ENCODE data around the gene LACC1.

The LACC1 gene

GRCh38 chr13:43879755-43880181 is at the start of gene LACC1:
Gene LACC1 (plus strand): TSS chr13:43879904. CDS start chr13:43880986, 1,082 bp downstream.
- Histone ChIP-seq H3K4me1 (peaks cover 22% of the 10 kb centered on the region), H3K9ac (peak within 1 kb of the TSS; percentile 97)

DNA sequence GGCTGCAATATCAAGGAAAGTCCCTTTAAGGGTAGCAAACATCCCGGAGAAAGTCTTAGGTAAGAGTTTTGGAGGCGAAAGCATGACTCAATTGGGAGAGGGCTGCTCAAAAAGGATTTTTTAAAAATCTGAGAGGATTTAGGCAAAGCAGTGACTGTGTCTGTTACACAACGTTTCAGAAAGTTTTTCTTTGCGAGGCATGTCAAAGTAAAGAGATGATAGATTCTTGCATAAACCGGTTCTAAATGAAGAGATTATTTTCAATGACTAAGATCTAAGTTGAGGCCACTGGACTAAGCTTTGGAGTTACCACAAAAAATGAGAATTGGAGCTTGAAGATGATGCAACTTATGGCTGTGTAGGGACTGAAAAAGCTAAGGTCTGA is 49.2 kb upstream of the LACC1 start:
- H3K4me2 ChIP-seq = no peak overlapping the region
- no peak overlapping the region for H3K9ac ChIP-seq
- H3K4me1 ChIP-seq = no peaks in the 10 kb centered on the region
- H3K4me3 ChIP-seq = no peak overlapping the region
- H4K20me1 ChIP-seq = no peaks in the 10 kb centered on the region
- H3K27ac ChIP-seq = no peak overlapping the region
- H3K27me3 ChIP-seq = no peaks in the 10 kb centered on the region
- no peaks in the 10 kb centered on the region for H3K9me3 ChIP-seq
- H3K36me3 ChIP-seq = no peaks in the 10 kb centered on the region
- no peak for TF ChIP-seq Cebpa-rat (IDR thresholded peaks at IDR 0.05)

More at GRCh38 chr13:43879755-43880181, at the start of gene LACC1:
- H3K27ac ChIP-seq = peak within 1 kb of the TSS; percentile 98
- no peak for TF ChIP-seq Cebpa-rat (IDR thresholded peaks at IDR 0.05)
- H3K9me3 ChIP-seq = no peaks in the 10 kb centered on the region
- no peaks in the 10 kb centered on the region for H3K27me3 ChIP-seq
- H3K4me2 ChIP-seq = peak within 1 kb of the TSS; percentile 98
- no peaks in the 10 kb centered on the region for H4K20me1 ChIP-seq
- H3K36me3 ChIP-seq = no peaks in the 10 kb centered on the region
- peak within 1 kb of the TSS; percentile 91 for H3K4me3 ChIP-seq

DNA sequence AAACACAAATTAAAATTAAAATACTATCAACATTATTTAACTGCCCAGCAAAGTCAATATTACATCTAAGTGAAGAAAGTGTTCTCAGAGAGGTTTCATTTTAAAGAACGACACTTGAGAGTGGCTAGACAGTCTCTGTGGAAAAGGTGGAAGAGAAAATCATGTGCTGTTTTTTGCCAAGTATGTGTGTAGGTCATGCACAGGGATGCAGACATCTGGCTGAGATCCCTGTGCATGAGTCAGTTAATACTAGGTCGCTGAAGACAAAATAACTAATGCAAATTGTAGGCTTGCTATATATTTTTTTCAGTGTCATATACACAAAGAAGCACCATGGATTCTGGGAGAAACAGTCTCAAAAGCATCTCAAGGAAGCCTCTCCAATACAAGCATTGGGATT is 48.6 kb upstream of the LACC1 start:
- H3K27ac ChIP-seq = no peak overlapping the region
- no peaks in the 10 kb centered on the region for H3K9me3 ChIP-seq
- H3K36me3 ChIP-seq = no peaks in the 10 kb centered on the region
- H3K4me3 ChIP-seq = no peak overlapping the region
- TF ChIP-seq Cebpa-rat (IDR thresholded peaks at IDR 0.05) = no peak
- no peak overlapping the region for H3K9ac ChIP-seq
- H3K4me1 ChIP-seq = no peaks in the 10 kb centered on the region
- no peaks in the 10 kb centered on the region for H4K20me1 ChIP-seq
- H3K27me3 ChIP-seq = no peaks in the 10 kb centered on the region
- H3K4me2 ChIP-seq = no peak overlapping the region

DNA sequence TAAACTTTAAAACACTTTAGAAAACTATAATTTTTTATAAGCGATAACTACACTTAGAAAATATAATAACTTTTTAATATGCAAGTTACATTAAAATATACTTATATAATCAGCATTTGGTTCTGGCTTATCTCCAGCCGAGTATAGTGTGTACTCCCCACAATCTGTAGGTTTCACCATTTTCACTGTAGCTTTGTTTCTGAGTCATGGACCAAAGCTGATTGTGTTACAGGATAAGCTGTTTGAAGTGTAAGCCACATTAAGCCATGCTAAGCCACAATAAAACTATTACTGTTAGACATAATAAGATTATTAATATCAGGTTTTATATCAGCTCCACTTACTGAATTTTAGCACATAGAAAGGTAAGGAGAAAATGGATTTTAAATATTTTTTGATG is 44.0 kb upstream of the LACC1 start:
- H3K4me1 ChIP-seq = no peaks in the 10 kb centered on the region
- H3K36me3 ChIP-seq = no peaks in the 10 kb centered on the region
- no peaks in the 10 kb centered on the region for H3K27me3 ChIP-seq
- no peaks in the 10 kb centered on the region; the same call in 1 of the 2 replicates for H3K9me3 ChIP-seq
- no peak for TF ChIP-seq Cebpa-rat (IDR thresholded peaks at IDR 0.05)
- no peak overlapping the region for H3K27ac ChIP-seq
- no peaks in the 10 kb centered on the region for H4K20me1 ChIP-seq
- no peak overlapping the region for H3K4me3 ChIP-seq
- no peak overlapping the region for H3K4me2 ChIP-seq
- H3K9ac ChIP-seq = no peak overlapping the region

- Histone ChIP-seq H3K36me3 (no peaks in the 10 kb centered on the region), H3K4me1 (no peaks in the 10 kb centered on the region), H4K20me1 (no peaks in the 10 kb centered on the region), H3K27ac (no peak overlapping the region), H3K4me2 (no peak overlapping the region), H3K9ac (no peak overlapping the region), H3K9me3 (no peaks in the 10 kb centered on the region; the same call in 1 of the 2 replicates), H3K4me3 (no peak overlapping the region), H3K27me3 (no peaks in the 10 kb centered on the region)
- no peak for TF ChIP-seq Cebpa-rat (IDR thresholded peaks at IDR 0.05)
Observed at GRCh38 chr13:43838909-43839308, 40.8 kb upstream of the LACC1 start.

DNA sequence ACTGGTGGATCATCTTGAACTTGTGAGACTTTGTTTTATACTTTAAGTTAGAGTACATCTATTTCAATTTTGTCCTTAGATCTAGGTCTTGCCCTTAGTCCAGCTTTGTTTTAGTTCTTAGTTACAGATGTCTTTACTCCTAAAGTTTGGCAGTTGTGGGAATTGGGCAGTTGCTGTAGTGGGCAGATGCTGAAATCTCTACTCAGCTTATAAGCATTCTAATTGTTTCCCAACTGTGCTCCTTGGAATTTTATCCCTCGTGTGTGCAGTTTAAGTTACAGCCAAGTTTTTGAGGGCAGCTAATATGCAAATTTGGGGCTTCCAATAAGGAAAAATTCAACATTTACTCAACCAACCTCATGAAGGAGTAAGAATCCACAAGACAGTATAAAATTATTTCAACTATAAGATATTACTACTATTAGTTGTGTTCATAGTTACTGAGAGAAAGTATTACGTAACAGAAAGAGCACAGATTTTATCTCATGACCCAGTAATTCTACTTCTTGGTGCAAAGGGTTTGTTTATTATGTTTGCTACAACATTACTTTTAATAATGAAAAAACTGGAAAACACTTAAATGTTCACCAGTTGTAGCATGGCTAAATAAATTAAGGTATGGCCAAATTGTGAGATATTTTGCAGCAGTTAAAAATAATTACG is 33.1 kb upstream of the LACC1 start:
- Histone ChIP-seq H3K27me3 (no peaks in the 10 kb centered on the region), H3K4me3 (no peak overlapping the region), H3K27ac (no peak overlapping the region), H3K36me3 (peaks cover 11% of the 10 kb centered on the region), H3K4me2 (no peak overlapping the region), H3K4me1 (no peaks in the 10 kb centered on the region), H3K9me3 (peaks cover 21% of the 10 kb centered on the region), H4K20me1 (no peaks in the 10 kb centered on the region), H3K9ac (no peak overlapping the region)
- TF ChIP-seq Cebpa-rat (IDR thresholded peaks at IDR 0.05) = no peak; the same call in 1 of the 2 replicates

- Histone ChIP-seq H3K9me3 (peaks cover 36% of the 10 kb centered on the region), H3K4me1 (no peaks in the 10 kb centered on the region), H3K4me2 (no peak overlapping the region), H3K27ac (no peak overlapping the region), H3K36me3 (peaks cover 24% of the 10 kb centered on the region), H4K20me1 (no peaks in the 10 kb centered on the region), H3K9ac (no peak overlapping the region), H3K4me3 (no peak overlapping the region), H3K27me3 (no peaks in the 10 kb centered on the region)
- TF ChIP-seq Cebpa-rat (IDR thresholded peaks at IDR 0.05) = no peak
Observed at GRCh38 chr13:43848001-43848649, 31.6 kb upstream of the LACC1 start.

DNA sequence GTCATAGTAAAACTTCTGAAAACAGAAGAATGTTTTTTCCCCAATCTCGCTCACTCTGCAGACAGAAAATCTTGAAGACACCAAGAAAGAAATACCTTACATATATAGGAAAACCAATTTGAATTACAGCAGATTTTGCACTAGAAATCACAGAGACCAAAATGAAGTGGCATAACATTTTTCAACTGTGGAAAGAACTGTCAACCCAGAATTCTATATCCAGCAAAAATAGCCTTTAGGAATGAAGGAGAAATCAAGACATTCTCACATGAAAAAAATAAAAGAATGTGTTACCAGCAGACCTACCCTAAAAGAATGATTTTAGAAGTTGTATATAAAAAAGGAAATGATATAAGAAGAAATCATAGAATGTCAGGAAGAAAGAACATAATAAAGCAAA is 28.8 kb upstream of the LACC1 start:
- no peak overlapping the region for H3K27ac ChIP-seq

GRCh38 chr13:43852923-43853404 is 26.7 kb upstream of the LACC1 start:
- Histone ChIP-seq H3K4me3 (no peak overlapping the region), H3K4me1 (no peaks in the 10 kb centered on the region), H3K9ac (no peak overlapping the region), H3K4me2 (no peak overlapping the region), H3K27ac (no peak overlapping the region), H3K36me3 (peaks cover 30% of the 10 kb centered on the region), H3K9me3 (peaks cover 63% of the 10 kb centered on the region), H4K20me1 (no peaks in the 10 kb centered on the region), H3K27me3 (no peaks in the 10 kb centered on the region)
- TF ChIP-seq Cebpa-rat (IDR thresholded peaks at IDR 0.05) = no peak

More for the DNA sequence above, 28.8 kb upstream of the LACC1 start:
- H3K4me1 ChIP-seq = no peaks in the 10 kb centered on the region
- peaks cover 28% of the 10 kb centered on the region for H3K36me3 ChIP-seq
- no peak overlapping the region for H3K4me3 ChIP-seq
- no peak for TF ChIP-seq Cebpa-rat (IDR thresholded peaks at IDR 0.05)
- no peaks in the 10 kb centered on the region for H4K20me1 ChIP-seq
- H3K4me2 ChIP-seq = no peak overlapping the region
- no peak overlapping the region for H3K9ac ChIP-seq
- H3K9me3 ChIP-seq = peaks cover 60% of the 10 kb centered on the region
- H3K27me3 ChIP-seq = no peaks in the 10 kb centered on the region

- Histone ChIP-seq H3K4me1 (no peaks in the 10 kb centered on the region), H3K36me3 (0 out of 2 replicates have a peak, but pooled peaks cover 9% of the 10 kb centered on the region), H3K9me3 (peaks cover 4% of the 10 kb centered on the region; the same call in 1 of the 2 replicates), H3K9ac (no peak overlapping the region), H4K20me1 (no peaks in the 10 kb centered on the region), H3K4me3 (no peak overlapping the region), H3K4me2 (no peak overlapping the region), H3K27me3 (no peaks in the 10 kb centered on the region), H3K27ac (no peak overlapping the region)
- no peak for TF ChIP-seq Cebpa-rat (IDR thresholded peaks at IDR 0.05)
Observed at GRCh38 chr13:43861863-43862262, 17.8 kb upstream of the LACC1 start.
